OCI-LY7 (cell line): ENCODE results near the gene PPP1R14C. TPM values are rescaled to one million over a fixed set of nuclear protein-coding genes. Genes with fewer than 3 reads are reported as not detected.

Source experiments
- BruUV-seq: library from RNA; stranded (reverse); fragments of 400-500 nt; replicated peaks from 2 replicates; lab custom pipeline; 2021; lab: Mats Ljungman, UMichigan
- CTCF ChIA-PET: fragments of 300-600 bp; sonication (Branson Sonifier 250); formaldehyde crosslinking; loops from one replicate; lab custom pipeline; 2022; ENCODE audit warnings: antibody characterized with exemption; ENCODE audit not compliant: unreplicated experiment; lab: Charles Lee
- POLR2A ChIA-PET: fragments of 300-600 bp; sonication (Branson Sonifier 250); formaldehyde crosslinking; loops from one replicate; lab custom pipeline; 2022; ENCODE audit warnings: antibody characterized with exemption; lab: Charles Lee
- DNase-seq: peaks from one replicate; pipeline ENCODE4 v3.0.0-alpha.2; 2015; ENCODE audit warnings: low spot score
- H2AFZ ChIP-seq: fragments of 200-600 bp; sonication (generic), shearing (Covaris generic); 2 replicates; pipeline ENCODE4 v1.6.1; 2014; ENCODE audit warnings: mild to moderate bottlenecking, antibody characterized with exemption, low read length, moderate library complexity
- H3K27ac ChIP-seq: fragments of 200-600 bp; sonication (generic); 2 replicates; pipeline ENCODE4 v1.5.1; 2014; ENCODE audit warnings: mixed run types, low read depth, mild to moderate bottlenecking, moderate library complexity, low read length, inconsistent platforms; ENCODE audit not compliant: poor library complexity, severe bottlenecking
- H3K36me3 ChIP-seq: fragments of 200-600 bp; sonication (generic); 2 replicates; pipeline ENCODE4 v1.6.1; 2014; ENCODE audit warnings: mild to moderate bottlenecking, antibody characterized with exemption, low read length, moderate library complexity, mixed read lengths; ENCODE audit not compliant: insufficient read depth
- H3K4me1 ChIP-seq: fragments of 200-600 bp; sonication (generic); 2 replicates; pipeline ENCODE4 v1.5.1; 2014; ENCODE audit warnings: mild to moderate bottlenecking, low read length; ENCODE audit not compliant: insufficient read depth, poor library complexity, severe bottlenecking
- H3K4me2 ChIP-seq: fragments of 200-600 bp; sonication (generic); 2 replicates; pipeline ENCODE4 v1.6.1; 2014; ENCODE audit warnings: mild to moderate bottlenecking, low read length
- H3K4me3 ChIP-seq: fragments of 200-600 bp; sonication (generic); 2 replicates; pipeline ENCODE4 v1.5.1; 2014; ENCODE audit warnings: mild to moderate bottlenecking, low read depth, low read length; ENCODE audit not compliant: poor library complexity, severe bottlenecking
- H3K79me2 ChIP-seq: fragments of 200-600 bp; sonication (generic); 2 replicates; pipeline ENCODE4 v1.6.1; 2016; ENCODE audit warnings: low read depth, mild to moderate bottlenecking, low read length, moderate library complexity, mixed read lengths; ENCODE audit not compliant: insufficient read depth
- H3K9me2 ChIP-seq: fragments of 200-600 bp; sonication (generic); 2 replicates; pipeline ENCODE4 v1.6.1; 2016; ENCODE audit warnings: mild to moderate bottlenecking, low read length, mixed read lengths; ENCODE audit not compliant: insufficient read depth
- H3K9me3 ChIP-seq: fragments of 200-600 bp; sonication (generic); 2 replicates; pipeline ENCODE4 v1.6.1; 2014; ENCODE audit warnings: mild to moderate bottlenecking, mixed run types, low read length, mixed read lengths
- H4K20me1 ChIP-seq: fragments of 200-600 bp; sonication (generic); 2 replicates; pipeline ENCODE4 v1.6.1; 2014; ENCODE audit warnings: mild to moderate bottlenecking, antibody characterized with exemption, low read length, moderate library complexity, mixed read lengths; ENCODE audit not compliant: insufficient read depth
- CTCF ChIP-seq: fragments of 200-600 bp; sonication (generic); conservative IDR thresholded peaks from 2 replicates; pipeline ENCODE4 v1.5.1; 2014; ENCODE audit warnings: mild to moderate bottlenecking, antibody characterized with exemption, low read length, moderate library complexity, mixed read lengths
- EZH2phosphoT487 ChIP-seq: fragments of 200-600 bp; sonication (generic); IDR thresholded peaks from 2 replicates; pipeline ENCODE4 v1.6.1; 2018; ENCODE audit warnings: low read depth, borderline replicate concordance, mild to moderate bottlenecking, mixed run types, antibody characterized with exemption, low read length, moderate library complexity, mixed read lengths
- intact Hi-C: fragments of 100-400 bp; cut with micrococcal nuclease; formaldehyde crosslinking; loops from one replicate; pipeline ENCODE4 v1.10.0; 2022; ENCODE audit not compliant: unreplicated experiment
- total RNA-seq, 2 experiments: library from RNA; depleted of rRNA in 1 of 2; stranded (reverse); fragments of >200 nt in 1 of 2; shearing (Covaris generic) in 1 of 2; gene quantifications; 2 replicates each; pipeline ENCODE4 v1.2.3, GENCODE V29; 2014 to 2022

The PPP1R14C gene
- total RNA-seq, 2 experiments from 2014 or later, result 1.8 TPM; not detected in 1

GRCh38 chr6:150297327-150298029, 154.6 kb downstream of the PPP1R14C start:
- no TSS peak for BruUV-seq
- no peaks in the 10 kb centered on the region for H3K79me2 ChIP-seq
- TF ChIP-seq CTCF, result no peak
- no peak for TF ChIP-seq EZH2phosphoT487
- no peak for DNase-seq
- H4K20me1 ChIP-seq, result no peaks in the 10 kb centered on the region
- intact Hi-C loops, result no loop called here
- H3K9me2 ChIP-seq, result no peaks in the 10 kb centered on the region
- POLR2A ChIA-PET, result interaction anchor here (0.6 kb wide), 1 partner anchor 9 kb away, joined by 3 read pairs; no protein-coding TSS in a partner anchor
- CTCF ChIA-PET, result no interaction called here
- H3K4me3 ChIP-seq, result no peak overlapping the region
- H3K9me3 ChIP-seq, result peaks cover 19% of the 10 kb centered on the region
- H3K27ac ChIP-seq, result no peak overlapping the region
- no peaks in the 10 kb centered on the region for H3K4me1 ChIP-seq
- no peaks in the 10 kb centered on the region for H3K36me3 ChIP-seq
- no peak overlapping the region for H2AFZ ChIP-seq
- no peak overlapping the region for H3K4me2 ChIP-seq

- Histone ChIP-seq H3K36me3 (no peaks in the 10 kb centered on the region), H3K4me3 (no peak overlapping the region), H4K20me1 (no peaks in the 10 kb centered on the region), H3K4me1 (no peaks in the 10 kb centered on the region), H2AFZ (no peak overlapping the region), H3K79me2 (no peaks in the 10 kb centered on the region), H3K4me2 (no peak overlapping the region), H3K9me3 (peaks cover 19% of the 10 kb centered on the region), H3K27ac (no peak overlapping the region), H3K9me2 (no peaks in the 10 kb centered on the region)
- ChIA-PET CTCF (no interaction called here), POLR2A (no interaction called here)
- TF ChIP-seq EZH2phosphoT487 (no peak), CTCF (no peak)
- intact Hi-C loops, result no loop called here
- no TSS peak for BruUV-seq
- DNase-seq, result no peak
Measured at GRCh38 chr6:150298030-150298380, 155.2 kb downstream of the PPP1R14C start.

- no peaks in the 10 kb centered on the region for H4K20me1 ChIP-seq
- no peak for DNase-seq
- no peak overlapping the region for H2AFZ ChIP-seq
- no peak overlapping the region for H3K4me2 ChIP-seq
- CTCF ChIA-PET, result no interaction called here
- POLR2A ChIA-PET, result interaction anchor here (0.6 to 1.1 kb wide), 2 partner anchors 9 to 291 kb away, joined by 3 read pairs; no protein-coding TSS in a partner anchor
- H3K4me1 ChIP-seq, result no peaks in the 10 kb centered on the region
- no peak overlapping the region for H3K4me3 ChIP-seq
- H3K36me3 ChIP-seq, result no peaks in the 10 kb centered on the region
- no peak overlapping the region for H3K27ac ChIP-seq
- peaks cover 19% of the 10 kb centered on the region for H3K9me3 ChIP-seq
- no TSS peak for BruUV-seq
- intact Hi-C loops, result no loop called here
- H3K9me2 ChIP-seq, result no peaks in the 10 kb centered on the region
- H3K79me2 ChIP-seq, result no peaks in the 10 kb centered on the region
- TF ChIP-seq EZH2phosphoT487, result no peak
- TF ChIP-seq CTCF, result no peak
Measured at GRCh38 chr6:150298676-150299075, 155.8 kb downstream of the PPP1R14C start.
